ENCODE results near the gene SASH1.

DNA sequence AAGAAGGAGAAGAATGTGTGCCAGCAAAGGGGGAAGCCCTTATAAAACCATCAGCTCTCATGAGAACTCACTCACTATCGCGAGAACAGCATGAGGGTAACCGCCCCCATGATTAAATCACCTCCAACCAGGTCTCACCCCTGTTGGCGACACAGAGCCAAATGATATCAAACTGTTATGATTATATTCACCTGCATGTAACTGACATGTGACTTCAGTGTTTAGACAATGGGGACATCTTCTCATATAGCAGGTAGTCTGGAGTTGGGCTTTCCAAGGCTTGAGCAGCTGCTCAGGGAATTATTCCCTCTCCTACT is 115.2 kb downstream of the SASH1 start:
- no peak for TF ChIP-seq EZH2 (IDR thresholded peaks at IDR 0.05; ENCODE audit: borderline replicate concordance, low read depth, low read length, severe bottlenecking)
- TF ChIP-seq, protein P1, sequence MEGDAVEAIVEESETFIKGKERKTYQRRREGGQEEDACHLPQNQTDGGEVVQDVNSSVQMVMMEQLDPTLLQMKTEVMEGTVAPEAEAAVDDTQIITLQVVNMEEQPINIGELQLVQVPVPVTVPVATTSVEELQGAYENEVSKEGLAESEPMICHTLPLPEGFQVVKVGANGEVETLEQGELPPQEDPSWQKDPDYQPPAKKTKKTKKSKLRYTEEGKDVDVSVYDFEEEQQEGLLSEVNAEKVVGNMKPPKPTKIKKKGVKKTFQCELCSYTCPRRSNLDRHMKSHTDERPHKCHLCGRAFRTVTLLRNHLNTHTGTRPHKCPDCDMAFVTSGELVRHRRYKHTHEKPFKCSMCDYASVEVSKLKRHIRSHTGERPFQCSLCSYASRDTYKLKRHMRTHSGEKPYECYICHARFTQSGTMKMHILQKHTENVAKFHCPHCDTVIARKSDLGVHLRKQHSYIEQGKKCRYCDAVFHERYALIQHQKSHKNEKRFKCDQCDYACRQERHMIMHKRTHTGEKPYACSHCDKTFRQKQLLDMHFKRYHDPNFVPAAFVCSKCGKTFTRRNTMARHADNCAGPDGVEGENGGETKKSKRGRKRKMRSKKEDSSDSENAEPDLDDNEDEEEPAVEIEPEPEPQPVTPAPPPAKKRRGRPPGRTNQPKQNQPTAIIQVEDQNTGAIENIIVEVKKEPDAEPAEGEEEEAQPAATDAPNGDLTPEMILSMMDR (IDR thresholded peaks at IDR 0.05; ENCODE audit: borderline replicate concordance, extremely low read depth, low read length, poor library complexity, severe bottlenecking), result no peak
